Dendritic cell treated with granulocyte-macrophage colony-stimulating factor and Interleukin-4, amounts not matched to agents 40 ng/mL and 50 ng/mL, for 4 days (primary cell): ENCODE results near the gene FOXP1.

Source experiments
- H3K27ac Mint-ChIP-seq: one replicate; pipeline ENCODE4 v1.8.0; 2022; ENCODE audit warnings: mild to moderate bottlenecking, mixed read lengths
- H3K27me3 Mint-ChIP-seq: one replicate; pipeline ENCODE4 v1.8.0; 2022; ENCODE audit warnings: mild to moderate bottlenecking, mixed read lengths
- H3K36me3 Mint-ChIP-seq: one replicate; pipeline ENCODE4 v1.8.0; 2022; ENCODE audit warnings: low read depth, mixed read lengths
- H3K4me1 Mint-ChIP-seq: one replicate; pipeline ENCODE4 v1.8.0; 2022; ENCODE audit warnings: low read depth, mixed read lengths
- H3K4me3 Mint-ChIP-seq: one replicate; pipeline ENCODE4 v1.8.0; 2022; ENCODE audit warnings: mild to moderate bottlenecking, moderate library complexity, mixed read lengths
- H3K9me3 Mint-ChIP-seq: one replicate; pipeline ENCODE4 v1.8.0; 2022; ENCODE audit warnings: mixed read lengths
- intact Hi-C: fragments of 100-400 bp; cut with micrococcal nuclease; formaldehyde crosslinking; loops from one replicate; pipeline ENCODE4 v1.15.0; 2022

The FOXP1 gene

DNA sequence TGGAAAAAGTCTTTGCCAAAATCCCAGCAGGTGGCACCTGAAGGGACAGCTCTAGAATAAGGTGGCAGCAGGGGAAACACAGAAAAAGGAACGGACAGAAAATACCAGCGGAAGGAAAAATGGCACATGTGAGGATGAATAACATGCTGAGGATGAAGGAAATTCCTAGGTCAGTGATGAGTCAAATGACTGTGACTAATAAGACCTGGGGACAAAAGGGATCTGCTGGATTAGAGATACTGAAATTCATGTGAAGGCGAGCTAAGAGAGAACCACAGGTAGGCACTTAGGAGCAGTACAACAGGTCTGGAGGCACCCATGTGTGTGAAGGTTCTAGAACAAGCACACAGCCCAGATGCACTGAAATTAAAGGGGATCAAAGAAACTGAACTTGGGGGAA, 482.5 kb downstream of the FOXP1 start:
- intact Hi-C loops, result no loop called here
- Mint-ChIP-seq H3K36me3 (peaks cover 9% of the 10 kb centered on the region), H3K4me1 (peaks cover 35% of the 10 kb centered on the region), H3K27me3 (no peaks in the 10 kb centered on the region), H3K4me3 (no peak overlapping the region), H3K9me3 (no peaks in the 10 kb centered on the region), H3K27ac (peak overlapping the region; percentile 1)

DNA sequence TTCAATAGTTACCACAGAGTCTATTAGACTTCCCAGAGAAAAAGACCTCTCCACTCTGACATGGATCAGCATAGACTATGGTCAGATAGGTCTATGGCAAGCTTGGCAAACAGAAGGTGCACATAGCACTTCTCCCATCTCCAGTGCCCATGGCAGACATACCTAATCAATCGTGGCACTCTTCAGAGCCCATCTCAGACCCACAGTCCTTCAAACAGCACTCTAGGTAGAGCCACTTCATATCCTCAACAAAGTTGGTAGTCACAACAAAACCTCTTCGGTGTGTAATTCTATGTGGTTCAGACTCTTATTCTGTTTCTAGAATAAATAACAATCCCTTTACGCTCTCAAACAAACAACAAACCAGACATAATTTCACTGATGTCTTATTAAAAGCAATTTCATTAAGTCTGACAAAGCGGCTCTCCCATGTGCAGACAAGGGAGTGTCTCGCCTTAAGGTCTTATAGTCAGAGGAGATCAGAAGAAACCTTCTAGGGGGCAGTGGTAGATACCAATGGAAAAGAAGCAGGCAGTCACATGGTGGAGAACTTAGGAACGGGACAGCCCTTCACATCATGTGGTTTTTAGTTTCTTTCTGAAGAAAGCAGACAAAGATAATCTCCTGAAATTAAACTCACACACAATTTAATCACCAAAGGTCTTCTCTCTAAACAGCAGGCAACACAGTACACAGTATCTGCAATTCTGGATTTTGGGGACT, 483.4 kb downstream of the FOXP1 start:
- Mint-ChIP-seq H3K27ac (peak overlapping the region; percentile 1), H3K4me1 (peaks cover 35% of the 10 kb centered on the region), H3K36me3 (peaks cover 6% of the 10 kb centered on the region), H3K4me3 (no peak overlapping the region), H3K9me3 (no peaks in the 10 kb centered on the region), H3K27me3 (no peaks in the 10 kb centered on the region)
- intact Hi-C loops, result no loop called here

DNA sequence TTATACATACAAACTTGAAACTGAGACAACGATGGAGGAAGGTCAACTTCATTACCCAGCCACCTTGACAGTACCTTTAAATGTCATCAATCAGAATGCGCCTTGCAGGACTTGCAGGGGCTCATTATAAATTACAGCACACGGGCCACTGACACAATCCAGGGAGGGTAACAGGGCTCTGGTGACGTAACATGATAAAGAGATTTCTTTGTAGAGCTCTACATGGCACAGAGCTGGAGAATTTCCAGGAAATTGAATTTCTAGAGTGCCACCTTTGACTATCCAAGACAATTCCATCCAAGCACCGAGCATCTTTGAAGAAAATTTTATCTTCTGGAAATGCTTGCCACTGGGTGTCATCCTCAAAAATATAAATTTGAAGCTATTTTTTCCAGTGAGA, 486.0 kb downstream of the FOXP1 start:
- Mint-ChIP-seq H3K9me3 (no peaks in the 10 kb centered on the region), H3K27me3 (no peaks in the 10 kb centered on the region), H3K36me3 (peaks cover 5% of the 10 kb centered on the region), H3K27ac (no peak overlapping the region), H3K4me3 (no peak overlapping the region), H3K4me1 (peaks cover 24% of the 10 kb centered on the region)
- intact Hi-C loops, result no loop called here

GRCh38 chr3:71095511-71096291, 487.8 kb downstream of the FOXP1 start:
- Mint-ChIP-seq H3K27me3 (no peaks in the 10 kb centered on the region), H3K27ac (no peak overlapping the region), H3K36me3 (peaks cover 12% of the 10 kb centered on the region), H3K4me1 (peaks cover 8% of the 10 kb centered on the region), H3K4me3 (no peak overlapping the region), H3K9me3 (no peaks in the 10 kb centered on the region)
- intact Hi-C loops, result no loop called here

GRCh38 chr3:71094658-71095209, 488.8 kb downstream of the FOXP1 start:
- no peak overlapping the region for H3K4me3 Mint-ChIP-seq
- intact Hi-C loops, result no loop called here
- peaks cover 8% of the 10 kb centered on the region for H3K4me1 Mint-ChIP-seq
- no peak overlapping the region for H3K27ac Mint-ChIP-seq
- peaks cover 12% of the 10 kb centered on the region for H3K36me3 Mint-ChIP-seq
- H3K27me3 Mint-ChIP-seq, result no peaks in the 10 kb centered on the region
- no peaks in the 10 kb centered on the region for H3K9me3 Mint-ChIP-seq

GRCh38 chr3:71092665-71093064, 490.9 kb downstream of the FOXP1 start:
- H3K9me3 Mint-ChIP-seq, result no peaks in the 10 kb centered on the region
- no peak overlapping the region for H3K27ac Mint-ChIP-seq
- intact Hi-C loops, result no loop called here
- no peaks in the 10 kb centered on the region for H3K27me3 Mint-ChIP-seq
- peaks cover 12% of the 10 kb centered on the region for H3K36me3 Mint-ChIP-seq
- H3K4me1 Mint-ChIP-seq, result peaks cover 8% of the 10 kb centered on the region
- H3K4me3 Mint-ChIP-seq, result no peak overlapping the region

DNA sequence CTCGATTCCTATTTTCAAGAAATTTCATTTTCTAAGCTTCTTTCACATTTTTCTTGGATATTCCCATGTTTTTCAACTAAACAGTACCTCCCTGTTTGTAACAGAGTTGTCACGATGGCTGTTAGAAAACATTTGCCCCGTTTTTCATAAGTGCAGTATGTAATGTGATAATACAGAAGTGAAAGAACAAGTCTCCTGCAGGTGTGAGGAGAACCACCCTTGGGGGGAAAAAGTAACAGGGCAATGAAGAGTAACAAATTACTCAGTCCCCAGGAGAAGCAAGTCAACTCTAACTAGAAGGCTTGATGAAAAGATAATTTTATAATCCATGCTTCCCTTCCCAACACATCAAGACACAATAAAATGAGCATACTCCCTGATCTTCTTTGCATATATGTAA, 493.3 kb downstream of the FOXP1 start:
- no peaks in the 10 kb centered on the region for H3K9me3 Mint-ChIP-seq
- H3K27me3 Mint-ChIP-seq, result no peaks in the 10 kb centered on the region
- H3K27ac Mint-ChIP-seq, result no peak overlapping the region
- H3K4me3 Mint-ChIP-seq, result no peak overlapping the region
- peaks cover 8% of the 10 kb centered on the region for H3K4me1 Mint-ChIP-seq
- intact Hi-C loops, result no loop called here
- peaks cover 11% of the 10 kb centered on the region for H3K36me3 Mint-ChIP-seq

DNA sequence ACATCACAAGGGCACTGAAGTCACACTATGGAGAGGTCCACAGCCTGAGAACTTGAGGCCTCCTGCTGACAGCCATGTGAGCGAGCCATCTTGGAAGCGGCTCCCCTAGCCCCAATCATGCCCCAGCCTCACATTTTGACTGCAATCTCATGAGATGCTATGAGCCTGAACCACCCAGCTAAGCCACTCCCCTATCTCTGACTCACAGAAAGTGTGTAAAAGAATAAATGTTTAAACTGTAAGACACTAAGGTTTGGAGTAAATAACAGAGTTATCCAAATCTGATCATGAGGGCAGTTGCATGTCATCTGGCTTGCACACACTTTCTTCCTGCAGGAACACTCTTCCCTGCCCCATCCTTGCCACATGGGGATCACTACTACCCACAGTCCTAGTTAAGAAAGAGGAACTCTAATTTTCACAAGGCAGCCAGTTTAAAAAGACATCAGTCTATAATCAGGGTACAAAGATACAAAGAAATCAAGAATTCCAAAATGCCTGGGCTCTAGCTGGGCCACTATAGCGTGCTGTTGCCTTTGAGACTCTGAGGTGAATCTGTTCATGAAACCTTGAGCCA, 494.2 kb downstream of the FOXP1 start:
- no peaks in the 10 kb centered on the region for H3K9me3 Mint-ChIP-seq
- no peaks in the 10 kb centered on the region for H3K27me3 Mint-ChIP-seq
- H3K4me3 Mint-ChIP-seq, result no peak overlapping the region
- H3K4me1 Mint-ChIP-seq, result peaks cover 8% of the 10 kb centered on the region
- H3K27ac Mint-ChIP-seq, result no peak overlapping the region
- peaks cover 7% of the 10 kb centered on the region for H3K36me3 Mint-ChIP-seq
- intact Hi-C loops, result no loop called here

DNA sequence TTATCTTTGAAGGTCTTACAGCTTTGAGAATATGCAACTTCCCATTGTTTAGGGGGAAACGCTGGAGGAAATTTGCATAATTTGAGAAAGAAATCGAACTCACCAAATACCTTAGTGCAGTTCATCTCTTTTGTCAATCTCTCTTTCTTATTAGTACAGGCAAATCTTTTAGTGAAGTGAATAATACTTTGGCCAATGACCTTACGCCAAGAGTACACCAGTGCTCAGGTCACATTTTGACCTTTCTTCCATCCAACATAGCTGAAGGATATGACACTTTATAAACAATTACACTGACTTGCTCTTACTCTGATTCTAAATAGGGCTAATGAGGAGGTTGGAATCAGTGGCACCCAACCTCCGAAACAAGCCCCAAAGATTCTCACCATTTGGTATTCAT, 494.8 kb downstream of the FOXP1 start:
- intact Hi-C loops, result no loop called here
- peaks cover 10% of the 10 kb centered on the region for H3K4me1 Mint-ChIP-seq
- H3K27ac Mint-ChIP-seq, result no peak overlapping the region
- no peaks in the 10 kb centered on the region for H3K9me3 Mint-ChIP-seq
- H3K36me3 Mint-ChIP-seq, result peaks cover 7% of the 10 kb centered on the region
- H3K27me3 Mint-ChIP-seq, result no peaks in the 10 kb centered on the region
- H3K4me3 Mint-ChIP-seq, result no peak overlapping the region

DNA sequence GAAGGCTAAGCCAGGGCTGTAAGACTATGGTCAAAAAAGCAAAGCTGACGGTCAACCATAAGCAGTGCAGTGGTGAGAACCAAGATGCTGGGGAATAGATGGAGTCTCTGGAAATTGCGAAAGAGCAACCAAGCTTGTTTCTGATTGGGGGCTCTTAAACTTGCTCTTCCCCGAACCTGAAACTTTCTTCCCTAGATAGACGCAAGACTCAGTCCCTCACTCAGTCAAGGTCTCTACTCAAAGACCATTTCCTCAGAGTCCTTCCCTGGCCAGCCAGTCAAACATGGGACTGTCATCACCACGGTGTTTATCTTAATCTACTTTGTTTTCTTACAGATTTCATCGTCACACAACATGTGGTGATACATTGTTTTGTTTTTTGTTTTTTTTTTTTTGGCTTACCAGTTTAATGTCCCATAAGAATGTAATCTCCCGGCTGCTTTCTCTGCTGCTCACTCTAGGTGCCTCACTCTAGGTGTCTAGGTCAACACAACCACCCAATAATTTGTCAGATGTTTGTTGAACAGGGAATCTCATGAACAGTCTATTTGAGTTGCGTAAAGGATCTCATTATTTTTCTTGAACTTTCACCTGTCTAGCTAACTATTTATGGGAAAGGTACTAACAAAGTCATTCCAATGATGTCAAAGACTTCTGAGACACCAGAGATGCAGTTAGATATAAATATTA, 495.4 kb downstream of the FOXP1 start:
- no peaks in the 10 kb centered on the region for H3K27me3 Mint-ChIP-seq
- H3K9me3 Mint-ChIP-seq, result no peaks in the 10 kb centered on the region
- H3K4me1 Mint-ChIP-seq, result peaks cover 12% of the 10 kb centered on the region
- H3K27ac Mint-ChIP-seq, result no peak overlapping the region
- H3K4me3 Mint-ChIP-seq, result no peak overlapping the region
- intact Hi-C loops, result no loop called here
- peaks cover 7% of the 10 kb centered on the region for H3K36me3 Mint-ChIP-seq

DNA sequence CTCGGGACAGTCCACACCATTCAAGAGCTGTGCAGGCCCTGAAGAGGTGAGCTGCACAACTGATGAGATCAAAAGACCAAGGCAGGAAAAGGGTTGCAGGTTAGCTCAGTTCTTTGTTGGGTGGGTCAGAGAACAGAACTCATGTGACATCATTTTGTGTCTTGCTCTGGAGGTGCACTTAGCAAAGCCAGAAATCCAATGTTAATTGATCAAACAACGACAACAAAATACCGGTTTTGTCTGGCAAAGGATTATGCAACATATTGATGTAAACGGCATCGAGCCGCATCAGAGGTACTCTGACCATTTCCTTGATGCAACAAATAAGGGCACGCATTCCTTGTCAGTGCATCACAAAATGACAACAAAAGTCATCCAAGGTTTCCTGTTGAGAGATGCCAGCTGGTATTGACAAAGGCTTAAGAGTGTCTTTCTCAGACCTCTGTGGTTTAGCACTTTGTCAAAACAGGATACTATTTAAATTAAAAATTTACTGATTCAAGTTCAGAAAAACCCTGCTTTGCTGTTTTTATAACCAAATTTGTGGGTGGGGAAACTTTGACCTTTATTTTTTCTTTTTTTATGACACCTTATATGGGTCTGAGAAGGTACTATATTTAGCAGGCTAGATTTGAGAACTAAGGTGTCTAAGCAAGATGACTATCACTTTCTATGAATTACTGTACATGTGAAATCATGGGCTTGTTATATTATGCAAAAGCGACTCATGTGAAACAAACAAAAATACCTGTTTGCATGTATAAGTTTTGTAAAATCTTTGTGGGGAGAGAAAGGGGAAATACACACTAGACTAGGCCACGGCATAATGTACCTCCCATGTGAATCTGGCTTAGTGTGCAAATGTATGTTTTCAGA, 496.1 kb downstream of the FOXP1 start:
- Mint-ChIP-seq H3K36me3 (peaks cover 6% of the 10 kb centered on the region), H3K27me3 (no peaks in the 10 kb centered on the region), H3K4me3 (no peak overlapping the region), H3K9me3 (no peaks in the 10 kb centered on the region), H3K4me1 (peaks cover 12% of the 10 kb centered on the region), H3K27ac (no peak overlapping the region)
- intact Hi-C loops, result no loop called here

GRCh38 chr3:71086777-71087142, 496.8 kb downstream of the FOXP1 start:
- Mint-ChIP-seq H3K9me3 (no peaks in the 10 kb centered on the region), H3K27me3 (no peaks in the 10 kb centered on the region), H3K27ac (no peak overlapping the region), H3K36me3 (no peaks in the 10 kb centered on the region), H3K4me1 (peaks cover 12% of the 10 kb centered on the region), H3K4me3 (no peak overlapping the region)
- intact Hi-C loops, result no loop called here

DNA sequence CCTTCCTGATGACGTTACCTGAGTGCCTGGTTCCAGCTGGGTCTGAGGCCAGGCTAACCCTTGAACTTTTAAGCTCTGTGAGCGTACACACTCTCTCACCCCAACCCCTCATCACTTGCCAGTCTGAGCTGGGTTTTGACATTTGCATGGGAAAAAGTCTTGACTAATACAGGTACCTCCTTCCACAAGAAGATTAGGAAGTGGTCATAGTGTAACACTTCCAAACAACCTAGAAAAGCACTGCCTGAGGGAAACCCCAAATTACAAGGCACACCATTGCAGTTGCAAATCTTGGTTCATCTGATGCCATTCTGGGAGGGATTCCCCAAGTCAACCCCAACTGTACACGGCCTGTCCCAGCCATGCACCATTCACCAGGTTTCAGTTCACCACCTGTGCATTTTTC, 499.8 kb downstream of the FOXP1 start:
- H3K27ac Mint-ChIP-seq, result no peak overlapping the region
- H3K4me3 Mint-ChIP-seq, result no peak overlapping the region

More for the DNA sequence above, 499.8 kb downstream of the FOXP1 start:
- H3K27me3 Mint-ChIP-seq, result no peaks in the 10 kb centered on the region
- no peaks in the 10 kb centered on the region for H3K9me3 Mint-ChIP-seq
- H3K36me3 Mint-ChIP-seq, result no peaks in the 10 kb centered on the region
- H3K4me1 Mint-ChIP-seq, result peaks cover 18% of the 10 kb centered on the region
- intact Hi-C loops, result no loop called here
